ENCODE measurements around the gene HLA-DPA1. TPM values are rescaled to one million over a fixed set of nuclear protein-coding genes. Genes with fewer than 3 reads are reported as not detected.

Gene HLA-DPA1
- total RNA-seq, 1 experiment from 2014 or later: 0.69 TPM

GRCh38 chr6:33061987-33062386 lies 11.5 kb downstream of the HLA-DPA1 start:
- in situ Hi-C loops (cut with HindIII; ENCODE audit: low pct_unique_long_range_greater_than_20kb, low sequenced_read_pairs): no loop called here
- peaks cover 17% of the 10 kb centered on the region; the same call in 1 of the 2 replicates for H3K27me3 ChIP-seq (ENCODE audit: control insufficient read depth, insufficient read depth, low read length)
- no peaks in the 10 kb centered on the region for H3K4me1 ChIP-seq (ENCODE audit: control insufficient read depth, insufficient read depth, low read length)
- H3K4me3 ChIP-seq (ENCODE audit: low read depth in 2 of 2, low read length in 2 of 2): no peak overlapping the region
- H3K9me3 ChIP-seq (ENCODE audit: control insufficient read depth, insufficient read depth, low read depth, low read length): no peaks in the 10 kb centered on the region
- no peaks in the 10 kb centered on the region for H3K36me3 ChIP-seq (ENCODE audit: control insufficient read depth, insufficient read depth, low read length)
- DNase-seq (ENCODE audit: low read depth, low spot score): no peak
- no peak overlapping the region for H3K27ac ChIP-seq (ENCODE audit: low read length)
- intact Hi-C loops (cut with micrococcal nuclease; ENCODE audit: unreplicated experiment): no loop called here
- CTCF ChIA-PET: interaction anchor here (0.5 kb wide), 1 partner anchor 73 kb away, joined by 3 read pairs; no protein-coding TSS in a partner anchor
- TF ChIP-seq CTCF (IDR thresholded peaks at IDR 0.05): no peak
- TF ChIP-seq TCF7L2 (IDR thresholded peaks at IDR 0.05; ENCODE audit: low read depth, low read length): no peak
- no peak for TF ChIP-seq SIN3A (IDR thresholded peaks at IDR 0.05; ENCODE audit: borderline replicate concordance, insufficient read depth, low read depth, low read length)
- TF ChIP-seq, protein P1, sequence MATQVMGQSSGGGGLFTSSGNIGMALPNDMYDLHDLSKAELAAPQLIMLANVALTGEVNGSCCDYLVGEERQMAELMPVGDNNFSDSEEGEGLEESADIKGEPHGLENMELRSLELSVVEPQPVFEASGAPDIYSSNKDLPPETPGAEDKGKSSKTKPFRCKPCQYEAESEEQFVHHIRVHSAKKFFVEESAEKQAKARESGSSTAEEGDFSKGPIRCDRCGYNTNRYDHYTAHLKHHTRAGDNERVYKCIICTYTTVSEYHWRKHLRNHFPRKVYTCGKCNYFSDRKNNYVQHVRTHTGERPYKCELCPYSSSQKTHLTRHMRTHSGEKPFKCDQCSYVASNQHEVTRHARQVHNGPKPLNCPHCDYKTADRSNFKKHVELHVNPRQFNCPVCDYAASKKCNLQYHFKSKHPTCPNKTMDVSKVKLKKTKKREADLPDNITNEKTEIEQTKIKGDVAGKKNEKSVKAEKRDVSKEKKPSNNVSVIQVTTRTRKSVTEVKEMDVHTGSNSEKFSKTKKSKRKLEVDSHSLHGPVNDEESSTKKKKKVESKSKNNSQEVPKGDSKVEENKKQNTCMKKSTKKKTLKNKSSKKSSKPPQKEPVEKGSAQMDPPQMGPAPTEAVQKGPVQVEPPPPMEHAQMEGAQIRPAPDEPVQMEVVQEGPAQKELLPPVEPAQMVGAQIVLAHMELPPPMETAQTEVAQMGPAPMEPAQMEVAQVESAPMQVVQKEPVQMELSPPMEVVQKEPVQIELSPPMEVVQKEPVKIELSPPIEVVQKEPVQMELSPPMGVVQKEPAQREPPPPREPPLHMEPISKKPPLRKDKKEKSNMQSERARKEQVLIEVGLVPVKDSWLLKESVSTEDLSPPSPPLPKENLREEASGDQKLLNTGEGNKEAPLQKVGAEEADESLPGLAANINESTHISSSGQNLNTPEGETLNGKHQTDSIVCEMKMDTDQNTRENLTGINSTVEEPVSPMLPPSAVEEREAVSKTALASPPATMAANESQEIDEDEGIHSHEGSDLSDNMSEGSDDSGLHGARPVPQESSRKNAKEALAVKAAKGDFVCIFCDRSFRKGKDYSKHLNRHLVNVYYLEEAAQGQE (IDR thresholded peaks at IDR 0.05; ENCODE audit: insufficient read depth in 1 of 2, low read depth in 2 of 2, low read length in 1 of 2): no peak
- POLR2A ChIA-PET: no interaction called here
- no peak for ATAC-seq
- BruUV-seq (replicated peaks): no TSS peak

DNA sequence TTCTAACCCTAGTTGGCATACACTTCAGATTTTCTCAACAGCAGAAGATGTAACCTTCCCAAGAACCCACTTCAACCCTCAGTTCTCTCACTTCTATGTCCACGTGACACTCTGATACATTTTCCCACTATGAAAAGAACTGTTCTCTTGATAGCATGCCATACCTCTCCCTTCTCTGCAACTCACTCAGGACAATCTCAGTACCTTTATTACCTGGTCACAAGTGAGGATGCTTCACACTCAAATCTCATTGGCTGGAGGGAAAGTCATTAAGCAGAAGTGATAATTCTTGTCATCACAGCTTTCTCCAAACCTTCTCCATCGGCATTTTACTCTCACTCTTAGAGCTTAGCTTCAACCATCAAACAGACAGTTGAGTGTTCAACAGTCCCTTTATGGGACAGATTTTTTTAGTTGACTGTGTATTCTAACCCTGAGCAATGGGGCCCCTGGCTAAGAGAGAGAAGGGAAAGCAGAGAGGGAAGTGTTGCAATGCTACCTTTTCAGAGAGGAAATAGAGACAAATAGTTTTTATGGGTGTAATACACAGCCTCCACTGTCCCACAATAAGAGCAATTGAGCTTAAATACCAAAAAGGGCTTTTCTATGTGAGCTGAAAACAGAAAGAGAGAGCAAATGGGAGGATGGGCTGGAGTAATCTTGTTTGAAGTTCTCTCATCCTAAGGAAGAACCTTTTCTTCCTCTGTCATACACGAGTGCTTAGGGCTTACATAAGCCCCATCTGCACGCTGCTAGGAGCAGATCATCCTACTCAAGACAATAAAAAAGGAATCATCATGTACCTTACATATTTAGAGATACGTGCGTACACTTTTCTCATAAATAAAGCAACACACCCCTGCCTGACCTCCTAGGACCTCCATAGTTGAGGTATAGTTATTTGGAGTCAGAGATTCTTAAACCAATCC lies 16.0 kb downstream of the HLA-DPA1 start:
- CTCF ChIA-PET: no interaction called here
- intact Hi-C loops (cut with micrococcal nuclease; ENCODE audit: unreplicated experiment): no loop called here
- in situ Hi-C loops (cut with HindIII; ENCODE audit: low pct_unique_long_range_greater_than_20kb, low sequenced_read_pairs): no loop called here

More for the DNA sequence above, 16.0 kb downstream of the HLA-DPA1 start:
- Histone ChIP-seq H3K4me3 (ENCODE audit: low read depth in 2 of 2, low read length in 2 of 2) (no peak overlapping the region), H3K27ac (ENCODE audit: low read length) (no peak overlapping the region), H3K4me1 (ENCODE audit: control insufficient read depth, insufficient read depth, low read length) (no peaks in the 10 kb centered on the region), H3K9me3 (ENCODE audit: control insufficient read depth, insufficient read depth, low read depth, low read length) (no peaks in the 10 kb centered on the region), H3K36me3 (ENCODE audit: control insufficient read depth, insufficient read depth, low read length) (no peaks in the 10 kb centered on the region), H3K27me3 (ENCODE audit: control insufficient read depth, insufficient read depth, low read length) (peaks cover 7% of the 10 kb centered on the region; the same call in 1 of the 2 replicates)
- POLR2A ChIA-PET: no interaction called here
- TF ChIP-seq SIN3A (IDR thresholded peaks at IDR 0.05; ENCODE audit: borderline replicate concordance, insufficient read depth, low read depth, low read length) (no peak), CTCF (IDR thresholded peaks at IDR 0.05) (no peak), POLR2AphosphoS5 (IDR thresholded peaks at IDR 0.05; ENCODE audit: low read depth, low read length) (no peak), TCF7L2 (IDR thresholded peaks at IDR 0.05; ENCODE audit: low read depth, low read length) (no peak)
- TF ChIP-seq, protein P1 (IDR thresholded peaks at IDR 0.05; ENCODE audit: insufficient read depth in 1 of 2, low read depth in 2 of 2, low read length in 1 of 2): no peak
- DNase-seq (ENCODE audit: low read depth, low spot score) (no peak), ATAC-seq (no peak)
- no TSS peak for BruUV-seq (replicated peaks)
